CD4-positive, alpha-beta T cell treated with Interleukin-17A for 4 hours (primary cell): ENCODE data around the gene SEC16A.

ENCODE experiments used
- DNase-seq: peaks from one replicate; pipeline ENCODE4 v3.0.0-alpha.2; 2020; ENCODE audit warnings: mixed read lengths

The SEC16A gene

DNA sequence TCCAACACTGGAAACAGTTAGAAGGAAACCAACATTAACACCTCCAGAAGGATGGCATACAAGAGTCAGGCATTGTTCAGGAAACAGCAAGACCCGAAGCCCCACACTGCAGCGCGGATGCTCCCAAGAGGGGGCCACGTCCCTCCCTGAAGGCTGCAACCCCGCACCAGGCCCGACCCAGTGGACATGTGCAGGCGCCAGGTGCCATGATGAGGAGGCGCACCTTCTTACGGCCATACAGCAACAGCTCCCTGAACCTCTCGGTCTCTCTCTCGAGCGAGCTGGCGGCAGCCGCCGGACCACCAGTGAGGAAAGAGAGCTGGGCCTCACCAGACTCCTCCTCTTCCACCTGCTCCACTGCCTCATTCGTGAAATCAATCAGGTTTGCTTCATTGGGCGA is 20.2 kb downstream of the SEC16A start:
- no peak for DNase-seq

DNA sequence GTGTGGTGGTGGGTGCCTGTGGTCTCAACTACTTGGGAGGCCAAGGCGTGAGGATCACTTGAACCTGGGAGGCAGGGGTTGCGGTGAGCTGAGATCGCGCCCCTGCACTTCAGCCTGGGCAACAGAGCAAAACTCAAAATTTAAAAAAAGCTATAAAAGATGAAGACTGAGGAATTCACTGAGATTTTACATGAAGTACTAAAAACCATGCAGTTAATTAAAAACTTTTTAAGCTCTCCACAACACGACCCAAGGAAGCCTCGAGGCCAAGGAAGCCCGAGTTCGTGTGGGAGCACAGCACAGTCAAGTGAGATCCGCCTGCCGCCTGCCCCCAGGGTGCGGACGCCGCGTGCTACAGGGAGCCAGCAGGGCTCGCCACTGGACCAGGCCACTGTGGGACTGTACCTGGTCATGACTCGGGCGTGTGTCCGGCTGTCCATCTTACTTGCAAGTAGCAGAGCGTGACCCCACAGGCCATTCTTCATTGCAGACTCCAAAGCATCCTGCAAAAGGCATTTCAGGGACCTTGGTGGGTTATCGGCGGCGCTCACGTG is 22.0 kb downstream of the SEC16A start:
- no peak for DNase-seq

GRCh38 chr9:136459425-136459824 is 23.4 kb downstream of the SEC16A start:
- DNase-seq = no peak

DNA sequence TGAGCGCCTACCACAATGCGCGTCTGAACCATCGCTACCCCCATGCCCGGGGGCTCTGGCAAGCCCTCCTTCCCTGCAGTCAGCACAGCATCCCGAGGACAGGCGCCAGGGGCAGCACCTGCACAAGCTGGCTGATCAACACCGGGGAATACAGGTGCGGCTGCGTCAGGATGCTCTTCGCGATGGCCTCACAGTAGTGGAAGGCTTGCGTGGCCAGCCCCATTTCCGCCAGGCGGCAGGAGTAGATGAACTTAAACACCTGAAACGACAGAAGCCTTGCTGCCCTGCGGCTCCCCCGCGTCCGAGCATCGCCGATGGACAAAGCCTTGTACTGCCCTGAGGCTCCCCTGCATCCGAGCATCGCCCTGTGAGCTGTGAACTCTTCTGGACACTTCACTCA is 25.5 kb downstream of the SEC16A start:
- no peak for DNase-seq

- DNase-seq = no peak
These were observed 26.6 kb downstream of the SEC16A start for GRCh38 chr9:136456258-136456657.

GRCh38 chr9:136455043-136456002 is 27.5 kb downstream of the SEC16A start:
- DNase-seq = no peak

GRCh38 chr9:136454026-136454796 is 28.6 kb downstream of the SEC16A start:
- DNase-seq = no peak

GRCh38 chr9:136453326-136453725 is 29.5 kb downstream of the SEC16A start:
- no peak for DNase-seq

DNA sequence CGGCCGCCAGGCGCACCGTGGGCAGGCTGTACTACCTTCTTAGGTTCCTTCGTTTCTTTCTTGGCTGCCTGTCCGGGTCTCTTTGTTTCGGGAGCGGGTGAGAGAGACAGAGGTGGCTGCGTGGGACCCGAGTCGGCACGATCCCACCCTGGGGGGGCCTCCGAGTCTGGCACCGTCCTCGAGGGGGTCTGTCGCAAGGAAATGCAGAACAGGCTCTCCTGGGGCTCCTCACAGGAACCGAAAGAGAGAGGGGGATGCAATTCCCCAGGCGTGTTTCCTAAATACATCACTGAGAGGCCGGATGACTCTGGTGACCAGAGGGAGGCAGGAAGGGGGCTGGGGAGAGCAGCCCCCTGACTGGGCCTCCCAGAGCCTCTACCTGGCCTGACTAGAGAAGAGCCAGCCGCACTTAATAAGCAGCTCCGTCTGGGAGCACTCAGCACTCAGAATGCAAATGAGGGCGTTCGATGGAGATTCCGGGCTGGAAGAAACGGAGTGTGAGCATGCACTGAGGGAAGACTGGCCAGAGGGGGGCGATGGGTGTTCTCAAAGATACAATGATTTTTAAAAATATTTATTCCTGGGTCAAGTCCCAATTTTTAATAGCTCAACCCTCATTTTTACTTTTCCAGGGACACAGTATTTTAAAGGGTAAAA is 31.5 kb downstream of the SEC16A start:
- no peak for DNase-seq

GRCh38 chr9:136448655-136449054 is 34.2 kb downstream of the SEC16A start:
- DNase-seq = no peak

DNA sequence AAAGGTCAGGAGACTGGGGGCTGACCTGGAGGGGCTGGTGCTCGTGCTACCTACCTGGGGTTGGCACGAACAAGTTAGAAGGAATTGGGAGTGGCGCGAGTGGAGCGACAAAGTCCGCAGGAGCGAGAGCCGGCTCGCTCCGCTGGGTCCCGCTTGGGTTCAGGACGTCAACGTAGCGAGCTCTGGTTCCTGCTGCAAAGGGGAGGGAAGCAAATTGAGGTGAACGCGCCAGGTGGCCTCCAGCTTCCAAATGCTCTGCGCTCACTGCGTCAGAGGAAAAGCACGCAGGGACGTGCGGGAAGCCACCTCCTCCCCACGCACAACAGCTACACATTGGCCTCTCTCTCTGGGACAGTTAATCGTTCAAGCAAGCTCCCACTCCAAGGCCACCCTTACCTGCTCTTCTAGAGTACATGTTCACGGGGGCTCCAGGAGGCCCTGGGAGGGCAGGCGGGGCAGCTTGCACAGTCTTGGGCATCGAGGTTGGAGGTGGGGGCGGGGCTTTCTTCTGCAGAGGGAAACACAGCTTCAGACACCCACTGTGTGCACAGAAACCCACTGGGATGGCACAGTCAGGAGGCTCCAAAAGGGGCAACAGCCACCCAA is 35.6 kb downstream of the SEC16A start:
- DNase-seq = no peak

- no peak for DNase-seq
These were observed 37.0 kb downstream of the SEC16A start for GRCh38 chr9:136445799-136446198.

GRCh38 chr9:136444102-136444501 is 38.7 kb downstream of the SEC16A start:
- DNase-seq = no peak

DNA sequence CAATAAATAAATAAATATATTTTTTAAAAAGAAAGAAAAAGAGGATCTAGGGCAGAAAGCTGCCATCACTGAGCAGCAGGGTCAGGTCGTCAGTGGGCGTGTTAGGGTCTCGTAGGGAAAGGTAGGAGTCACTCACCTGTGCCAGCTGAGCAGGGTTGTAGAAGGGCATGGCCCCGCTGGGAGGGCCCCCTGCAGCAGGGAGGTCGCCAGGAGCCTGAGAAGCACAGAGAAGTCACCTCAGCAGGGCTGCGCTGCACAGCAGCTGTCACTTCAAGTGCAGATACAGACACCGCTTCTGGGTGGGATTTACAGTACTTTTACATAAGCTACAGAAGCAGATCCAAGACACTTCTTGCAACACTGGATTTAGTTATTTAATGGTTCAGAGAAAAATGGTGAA is 39.2 kb downstream of the SEC16A start:
- DNase-seq = no peak

DNA sequence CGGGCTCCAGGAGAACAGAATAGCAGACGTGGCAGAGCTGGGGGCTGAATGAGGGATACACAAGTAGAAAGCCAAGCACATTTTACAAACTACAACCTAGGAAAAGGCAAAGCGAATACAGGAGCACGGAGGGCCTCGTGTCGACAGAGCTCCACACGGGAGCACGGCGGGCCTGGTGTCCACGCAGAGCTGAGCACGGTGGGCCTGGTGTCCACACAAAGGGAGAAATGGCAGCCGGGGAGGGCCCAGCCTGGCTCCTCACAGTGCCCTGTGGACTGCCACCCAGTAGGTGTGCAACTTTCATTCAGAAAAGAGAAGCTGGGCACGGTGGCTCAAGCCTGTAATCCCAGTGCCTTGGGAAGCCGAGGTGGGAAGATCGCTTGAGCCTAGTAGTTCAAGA is 39.8 kb downstream of the SEC16A start:
- DNase-seq = no peak

GRCh38 chr9:136442265-136442664 is 40.6 kb downstream of the SEC16A start:
- DNase-seq = no peak

GRCh38 chr9:136441681-136442245 is 41.1 kb downstream of the SEC16A start:
- no peak for DNase-seq

DNA sequence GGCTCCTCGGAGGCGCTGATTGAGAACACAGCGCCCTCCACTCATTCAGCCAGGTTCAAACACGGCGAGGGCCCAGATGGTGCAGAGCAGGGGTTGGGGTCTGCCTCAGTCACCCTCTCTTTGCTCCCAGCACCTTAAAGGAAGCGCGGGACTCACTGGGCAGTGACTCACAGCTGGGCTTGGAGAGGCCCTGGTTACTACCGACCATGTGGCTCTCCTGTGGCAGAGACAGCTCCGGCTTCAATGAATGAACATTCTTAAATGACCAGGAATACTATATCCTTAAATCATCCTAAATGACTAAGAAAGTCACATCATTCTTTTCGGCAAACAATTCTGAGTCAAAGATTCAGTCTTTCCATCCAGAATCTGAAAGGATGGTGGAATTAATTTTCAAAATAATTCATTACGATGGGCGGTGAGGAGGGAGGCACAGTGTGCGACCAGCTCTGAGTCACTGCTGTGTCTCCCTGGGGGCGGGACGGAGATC is 41.6 kb downstream of the SEC16A start:
- no peak for DNase-seq

- DNase-seq = peak; percentile 84
These were observed 43.1 kb downstream of the SEC16A start, which contains the start of gene INPP5E for GRCh38 chr9:136439481-136440408. TSS of gene INPP5E (minus strand) at chr9:136439845. CDS start at chr9:136439419, 426 bp downstream.

GRCh38 chr9:136438548-136439480 is 44.0 kb downstream of the SEC16A start:
- peak; percentile 58 for DNase-seq
